Bronchial epithelial cell (primary cell): Measurements from ENCODE around the gene SDSL. TPM values are rescaled to one million over a fixed set of nuclear protein-coding genes. Genes with fewer than 3 reads are reported as not detected.

Experiments used
- DNase-seq: peaks from one replicate; pipeline ENCODE4 v3.0.0-alpha.2; 2010; ENCODE audit warnings: low read depth
- FAIRE-seq: peaks from 2 replicates; lab custom pipeline; 2011; peaks lifted over from hg19 to GRCh38; lab: Jason Lieb, UNC
- H3K27me3 ChIP-seq: 2 replicates; pipeline ENCODE4 v1.5.1; 2011; ENCODE audit warnings: low read length; ENCODE audit not compliant: control insufficient read depth, insufficient read depth
- H3K36me3 ChIP-seq: 2 replicates; pipeline ENCODE4 v1.5.1; 2011; ENCODE audit warnings: low read length; ENCODE audit not compliant: control insufficient read depth, insufficient read depth
- H3K4me3 ChIP-seq: 2 replicates; pipeline ENCODE4 v1.5.1; 2011; ENCODE audit warnings: mild to moderate bottlenecking, low read depth, low read length, control low read depth
- total RNA-seq: library from RNA; depleted of rRNA; stranded (reverse); fragments of >200 nt; gene quantifications from 2 replicates; pipeline ENCODE4 v1.2.1, GENCODE V29; 2014
- TF ChIP-seq, protein P1 (sequence below): IDR thresholded peaks from 2 replicates; pipeline ENCODE4 v1.5.1; 2011; ENCODE audit warnings: mild to moderate bottlenecking, moderate library complexity, low read length, control low read depth, inconsistent platforms; ENCODE audit not compliant: insufficient read depth, severe bottlenecking

SDSL gene
- total RNA-seq, 1 donor from 2014 or later: 4.7 TPM

DNA sequence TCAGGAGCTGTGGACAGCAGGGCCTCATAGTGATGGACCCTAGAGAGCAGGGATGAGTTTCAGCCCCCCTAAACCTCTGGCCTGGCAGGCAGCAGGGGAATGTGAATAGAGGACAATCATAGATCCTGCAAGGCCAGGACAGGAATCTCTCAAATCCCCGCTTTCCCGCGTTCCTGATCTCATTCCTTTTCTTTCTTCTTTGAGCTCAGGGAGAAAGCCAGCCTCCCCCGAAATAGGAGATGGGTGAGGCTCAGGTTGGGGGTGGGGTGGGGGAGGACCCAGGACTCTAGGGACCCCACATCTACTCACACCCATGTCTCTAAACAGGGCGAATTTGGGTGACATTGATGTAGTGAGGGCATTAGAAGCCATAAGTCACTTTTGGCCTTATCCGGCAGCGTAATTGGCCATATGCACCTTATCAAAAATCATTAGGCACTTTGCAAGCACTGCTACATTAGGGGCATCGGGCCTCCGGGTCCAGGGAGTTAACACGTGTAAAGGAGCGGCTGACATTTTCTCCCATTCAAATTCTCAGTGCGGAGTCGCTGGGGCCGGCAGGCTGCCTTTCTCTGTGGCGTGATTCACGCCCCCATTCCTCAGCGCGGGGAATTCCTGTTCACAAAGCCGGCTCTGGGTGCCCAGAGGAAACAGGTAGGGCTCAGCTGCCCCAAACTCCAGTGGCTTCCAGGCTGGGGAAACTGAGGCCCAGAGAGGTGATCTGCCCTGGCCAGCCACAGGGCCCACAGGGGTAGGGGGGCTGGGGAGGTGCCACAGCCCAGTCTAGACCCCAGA lies 48.0 kb downstream of the SDSL start:
- no peak overlapping the region for H3K4me3 ChIP-seq
- DNase-seq: no peak
- H3K36me3 ChIP-seq: no peaks in the 10 kb centered on the region
- TF ChIP-seq, protein P1, sequence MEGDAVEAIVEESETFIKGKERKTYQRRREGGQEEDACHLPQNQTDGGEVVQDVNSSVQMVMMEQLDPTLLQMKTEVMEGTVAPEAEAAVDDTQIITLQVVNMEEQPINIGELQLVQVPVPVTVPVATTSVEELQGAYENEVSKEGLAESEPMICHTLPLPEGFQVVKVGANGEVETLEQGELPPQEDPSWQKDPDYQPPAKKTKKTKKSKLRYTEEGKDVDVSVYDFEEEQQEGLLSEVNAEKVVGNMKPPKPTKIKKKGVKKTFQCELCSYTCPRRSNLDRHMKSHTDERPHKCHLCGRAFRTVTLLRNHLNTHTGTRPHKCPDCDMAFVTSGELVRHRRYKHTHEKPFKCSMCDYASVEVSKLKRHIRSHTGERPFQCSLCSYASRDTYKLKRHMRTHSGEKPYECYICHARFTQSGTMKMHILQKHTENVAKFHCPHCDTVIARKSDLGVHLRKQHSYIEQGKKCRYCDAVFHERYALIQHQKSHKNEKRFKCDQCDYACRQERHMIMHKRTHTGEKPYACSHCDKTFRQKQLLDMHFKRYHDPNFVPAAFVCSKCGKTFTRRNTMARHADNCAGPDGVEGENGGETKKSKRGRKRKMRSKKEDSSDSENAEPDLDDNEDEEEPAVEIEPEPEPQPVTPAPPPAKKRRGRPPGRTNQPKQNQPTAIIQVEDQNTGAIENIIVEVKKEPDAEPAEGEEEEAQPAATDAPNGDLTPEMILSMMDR: no peak
- FAIRE-seq: no peak
- H3K27me3 ChIP-seq: peaks cover 71% of the 10 kb centered on the region

DNA sequence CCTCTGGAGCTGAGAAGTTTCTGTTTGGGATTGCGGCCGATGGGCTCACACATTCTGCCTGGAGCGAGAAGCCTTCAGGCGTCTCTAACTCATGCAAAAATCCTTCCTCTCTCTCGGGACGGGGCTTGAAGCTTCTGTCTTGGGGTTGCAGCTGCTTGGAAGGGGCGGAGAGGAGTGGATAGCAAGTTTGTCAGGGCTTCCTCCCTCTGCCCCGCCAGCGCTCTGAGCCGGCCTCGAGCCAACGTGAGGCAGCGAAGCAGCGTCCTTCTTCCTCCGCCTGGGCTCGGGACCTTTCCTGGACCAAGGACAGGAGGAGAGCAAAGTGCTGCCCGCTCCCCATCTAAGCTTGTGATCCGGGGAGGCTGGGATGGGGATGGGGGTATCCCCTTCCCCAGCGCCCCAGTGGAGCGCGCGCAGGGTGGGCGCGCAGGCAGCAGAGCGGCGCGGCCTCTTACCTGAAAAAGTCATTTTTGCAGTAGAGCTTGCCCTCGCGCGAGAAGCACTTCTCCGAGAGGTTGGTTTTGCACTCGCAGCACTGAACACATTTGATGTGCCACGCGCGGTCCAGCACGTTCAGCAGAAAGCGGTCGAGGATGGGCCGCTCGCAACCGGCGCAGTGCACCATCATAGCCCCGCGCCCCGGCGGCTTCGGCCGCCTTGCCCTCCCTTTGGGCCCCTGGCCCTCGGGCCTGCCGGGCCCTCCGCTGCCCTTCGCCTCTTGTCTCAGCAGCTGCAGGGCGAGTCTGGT lies 48.9 kb downstream of the SDSL start:
- no peak for DNase-seq
- Histone ChIP-seq H3K36me3 (no peaks in the 10 kb centered on the region), H3K27me3 (peaks cover 70% of the 10 kb centered on the region), H3K4me3 (no peak overlapping the region)
- FAIRE-seq: no peak
- TF ChIP-seq, protein P1: no peak

DNA sequence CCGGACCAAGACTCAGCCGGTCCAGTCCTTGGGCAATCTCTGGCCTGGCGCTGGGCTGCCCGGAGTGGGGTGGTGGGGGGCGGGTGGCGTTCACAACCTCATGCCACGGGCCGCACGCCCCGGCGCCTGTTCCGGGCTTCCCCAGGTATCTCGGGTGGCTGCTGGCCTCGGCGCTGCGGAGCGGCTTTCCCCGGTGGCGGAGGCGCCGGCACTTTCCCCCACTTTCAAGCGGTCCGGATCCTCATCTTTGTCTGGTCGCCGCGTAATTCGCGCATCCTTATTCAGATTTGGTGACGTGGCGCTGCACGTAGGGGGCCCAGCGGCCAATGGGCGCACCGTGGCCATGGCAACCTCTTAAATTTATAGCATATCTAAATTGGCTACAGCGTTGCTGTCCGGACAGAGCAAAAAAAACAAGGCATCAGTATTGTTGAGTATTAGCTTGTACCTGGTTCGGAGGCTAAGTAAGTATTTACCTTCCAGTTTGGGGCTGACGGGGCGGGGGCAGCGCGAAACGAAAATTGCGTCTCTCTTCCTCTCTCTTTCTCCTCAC lies 49.5 kb downstream of the SDSL start, which contains the start of gene LHX5:
Gene LHX5, minus strand, starts transcription at position 253 of the 553 bp plus-strand sequence. CDS start 373 bp downstream, outside the sequence.
- DNase-seq (no peak), FAIRE-seq (no peak)
- no peaks in the 10 kb centered on the region for H3K36me3 ChIP-seq
- TF ChIP-seq, protein P1: no peak
- peaks cover 67% of the 10 kb centered on the region for H3K27me3 ChIP-seq
- H3K4me3 ChIP-seq: no peak within 1 kb of the TSS

DNA sequence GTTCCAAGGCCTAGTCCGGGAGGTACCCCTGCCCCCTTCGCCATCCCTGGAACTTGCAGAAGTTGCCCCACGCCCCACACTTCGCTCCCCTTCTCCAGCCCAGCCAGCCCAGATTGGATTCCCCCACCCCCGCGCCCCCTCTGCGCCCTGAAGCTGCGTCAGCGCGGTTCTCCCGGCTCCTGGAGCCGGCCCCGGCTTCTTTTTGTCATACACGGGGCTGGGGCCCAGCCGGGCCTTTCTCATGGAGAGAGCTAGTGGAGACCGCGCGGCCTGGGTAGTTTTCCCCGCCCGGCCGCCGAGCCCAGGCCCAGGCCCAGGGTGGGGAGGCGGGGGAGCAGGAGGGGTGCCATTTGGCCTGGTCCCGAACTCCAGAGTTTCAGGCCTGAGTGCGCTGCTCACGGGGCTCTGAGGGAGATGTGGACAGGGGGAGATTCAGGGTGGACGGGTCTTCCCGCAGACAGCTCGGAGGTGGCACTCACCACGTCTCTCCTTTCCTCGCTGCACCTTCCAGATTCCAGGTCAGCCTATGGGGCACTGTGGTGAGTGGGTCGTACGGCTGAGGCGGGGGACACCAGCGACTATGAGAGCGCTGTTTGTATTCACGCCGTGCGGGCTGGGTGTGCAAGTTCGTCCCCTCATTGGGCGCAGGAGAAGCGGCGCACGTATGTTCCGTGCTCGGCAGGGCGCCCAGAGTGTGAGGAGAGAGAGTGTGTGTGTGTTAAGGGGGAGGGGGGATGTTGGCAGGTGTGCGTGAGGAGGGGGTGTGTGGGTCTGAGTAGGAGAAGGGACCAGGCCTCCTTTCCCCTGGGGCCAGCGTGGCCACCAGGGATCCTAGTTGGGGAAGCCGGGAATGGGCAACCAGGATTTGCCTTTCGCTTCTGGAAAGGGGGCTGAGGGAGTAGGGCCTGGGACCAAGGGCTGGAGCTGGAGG lies 50.3 kb downstream of the SDSL start:
- TF ChIP-seq, protein P1: no peak
- DNase-seq (no peak), FAIRE-seq (no peak)
- Histone ChIP-seq H3K27me3 (peaks cover 70% of the 10 kb centered on the region), H3K36me3 (no peaks in the 10 kb centered on the region), H3K4me3 (no peak overlapping the region)

DNA sequence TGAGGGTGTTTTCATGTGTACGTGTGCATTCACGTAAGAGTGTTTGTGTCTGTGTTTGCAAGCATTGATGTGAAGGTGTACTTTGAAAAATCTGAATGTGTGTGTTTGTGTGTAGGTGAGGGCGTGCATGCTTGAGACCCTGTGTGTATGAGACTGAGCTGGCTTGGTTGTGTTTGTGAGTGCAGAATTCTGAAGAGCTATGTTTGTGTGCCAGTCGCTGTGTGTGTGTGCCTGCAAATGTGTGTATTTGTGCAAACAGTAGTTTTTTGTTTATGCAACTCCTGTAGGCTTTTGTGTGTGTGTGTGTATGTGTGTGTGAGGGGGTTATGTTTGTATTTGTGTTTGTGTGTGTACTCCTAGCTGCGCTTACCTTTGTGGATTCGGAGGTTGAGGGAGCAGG lies 51.2 kb downstream of the SDSL start:
- FAIRE-seq (no peak), DNase-seq (no peak)
- H3K27me3 ChIP-seq: peaks cover 77% of the 10 kb centered on the region
- TF ChIP-seq, protein P1: no peak
- no peaks in the 10 kb centered on the region for H3K36me3 ChIP-seq
- H3K4me3 ChIP-seq: no peak overlapping the region
